HUDEP-2 (cell line): ENCODE measurements around the gene DCTPP1.
A peak's percentile ranks its signal among the peaks of the same experiment; 100 is the strongest.
"Not testable (repeated sequence)": the region's sequence is repeated elsewhere in the genome, so short reads cannot be mapped to it uniquely, and the experiment has no call there.

Source experiments
- DNase-seq, 76 experiments: peaks; one replicate each; lab custom pipeline; 2025; ENCODE audit not compliant: unreplicated experiment in 76 of 76; lab: John Stamatoyannopoulos, UW

The DCTPP1 gene

GRCh38 chr16:30429678-30430427, at the start of gene DCTPP1:
TSS of gene DCTPP1 (minus strand) at chr16:30430030. CDS start at chr16:30429980, 50 bp downstream.
- peak in 73 of 76 experiments; percentile 72 to 99 (median 96) for DNase-seq

DNA sequence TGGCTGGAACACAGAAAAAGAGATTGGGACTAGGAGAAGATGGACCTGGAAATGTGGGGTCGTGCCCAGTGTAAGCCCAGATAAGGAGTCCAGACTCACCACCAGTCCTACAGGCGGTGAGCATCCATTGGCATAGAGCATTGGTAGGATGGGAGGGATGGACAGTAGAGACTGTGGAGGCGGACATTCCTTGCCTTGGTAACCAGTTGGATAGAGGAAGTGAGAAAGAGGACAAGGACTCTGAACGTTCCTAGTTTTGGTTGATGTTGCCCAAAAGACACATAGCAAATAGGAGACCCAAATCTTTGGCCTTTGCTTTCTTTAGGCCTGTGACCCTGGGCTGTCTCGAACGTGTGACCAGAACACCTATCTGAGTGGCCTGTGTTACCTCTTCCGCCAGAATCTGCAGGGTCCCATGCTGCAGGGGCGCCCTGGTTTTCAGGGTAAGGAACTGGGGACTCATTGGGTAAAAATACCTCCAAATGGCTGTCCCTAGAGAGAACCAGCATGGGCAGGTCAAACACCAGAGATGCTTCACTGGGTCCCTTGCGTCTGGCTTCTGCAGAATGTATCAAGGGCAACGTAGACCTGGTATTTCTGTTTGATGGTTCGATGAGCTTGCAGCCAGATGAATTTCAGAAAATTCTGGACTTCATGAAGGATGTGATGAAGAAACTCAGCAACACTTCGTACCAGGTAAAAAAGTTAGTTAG, 49.1 kb upstream of the DCTPP1 start:
- no peak for DNase-seq

DNA sequence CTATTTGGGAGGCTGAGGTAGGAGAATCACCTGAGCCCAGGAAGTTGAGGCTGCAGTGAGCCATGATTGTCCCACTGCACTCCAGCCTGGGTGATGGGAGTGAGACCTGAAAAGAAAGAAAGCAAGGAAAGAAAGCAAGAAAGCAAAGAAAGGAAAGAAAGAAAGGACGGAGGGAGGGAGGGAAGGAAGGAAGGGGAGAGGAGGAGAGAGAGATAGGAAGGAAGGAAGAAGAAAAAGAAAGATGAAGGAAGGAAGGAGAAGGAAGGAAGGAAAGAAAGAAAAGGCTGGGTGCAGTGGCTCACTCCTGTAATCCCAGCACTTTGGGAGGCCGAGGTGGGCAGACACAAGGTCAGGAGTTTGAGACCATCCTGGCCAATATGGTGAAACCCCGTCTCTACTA, 47.9 kb upstream of the DCTPP1 start:
- not testable (repeated sequence) for DNase-seq

DNA sequence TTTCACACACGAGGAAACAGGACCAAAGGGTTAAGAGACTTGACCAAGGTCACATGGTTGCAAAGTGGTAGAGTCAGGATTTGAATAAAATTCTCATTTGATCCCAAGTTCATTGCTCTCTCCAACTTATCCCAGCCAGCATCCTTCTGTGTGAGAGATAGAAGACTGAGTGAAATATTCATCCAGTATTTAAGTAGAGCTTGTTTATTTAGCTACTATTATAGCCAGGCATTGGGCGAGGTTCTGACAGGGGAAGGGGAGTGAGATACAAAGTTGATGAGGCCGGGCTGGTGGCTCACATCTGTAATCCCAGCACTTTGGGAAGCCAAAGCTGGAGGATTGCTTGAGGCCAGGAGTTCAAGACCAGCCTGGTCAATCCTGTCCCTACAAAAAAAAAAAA, 47.2 kb upstream of the DCTPP1 start:
- DNase-seq = no peak

DNA sequence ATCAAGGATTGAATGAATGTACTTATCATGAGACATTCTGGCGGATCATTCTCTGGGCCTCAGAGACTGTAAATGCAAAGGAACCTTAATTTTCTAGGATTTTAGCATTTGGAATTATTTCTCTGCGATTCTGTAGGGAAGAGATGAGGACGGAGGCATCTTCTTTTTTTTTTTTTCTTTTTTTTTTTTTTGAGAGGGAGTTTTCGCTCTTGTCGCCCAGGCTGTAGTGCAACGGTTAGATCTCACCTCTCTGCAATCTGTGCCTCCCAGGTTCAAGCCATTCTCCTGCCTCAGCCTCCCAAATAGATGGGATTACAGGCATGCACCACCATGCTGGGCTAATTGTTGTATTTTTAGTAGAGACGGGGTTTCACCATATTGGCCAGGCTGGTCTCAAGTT, 44.9 kb upstream of the DCTPP1 start:
- DNase-seq = no peak

GRCh38 chr16:30474074-30474452, 44.2 kb upstream of the DCTPP1 start:
- DNase-seq = no peak

DNA sequence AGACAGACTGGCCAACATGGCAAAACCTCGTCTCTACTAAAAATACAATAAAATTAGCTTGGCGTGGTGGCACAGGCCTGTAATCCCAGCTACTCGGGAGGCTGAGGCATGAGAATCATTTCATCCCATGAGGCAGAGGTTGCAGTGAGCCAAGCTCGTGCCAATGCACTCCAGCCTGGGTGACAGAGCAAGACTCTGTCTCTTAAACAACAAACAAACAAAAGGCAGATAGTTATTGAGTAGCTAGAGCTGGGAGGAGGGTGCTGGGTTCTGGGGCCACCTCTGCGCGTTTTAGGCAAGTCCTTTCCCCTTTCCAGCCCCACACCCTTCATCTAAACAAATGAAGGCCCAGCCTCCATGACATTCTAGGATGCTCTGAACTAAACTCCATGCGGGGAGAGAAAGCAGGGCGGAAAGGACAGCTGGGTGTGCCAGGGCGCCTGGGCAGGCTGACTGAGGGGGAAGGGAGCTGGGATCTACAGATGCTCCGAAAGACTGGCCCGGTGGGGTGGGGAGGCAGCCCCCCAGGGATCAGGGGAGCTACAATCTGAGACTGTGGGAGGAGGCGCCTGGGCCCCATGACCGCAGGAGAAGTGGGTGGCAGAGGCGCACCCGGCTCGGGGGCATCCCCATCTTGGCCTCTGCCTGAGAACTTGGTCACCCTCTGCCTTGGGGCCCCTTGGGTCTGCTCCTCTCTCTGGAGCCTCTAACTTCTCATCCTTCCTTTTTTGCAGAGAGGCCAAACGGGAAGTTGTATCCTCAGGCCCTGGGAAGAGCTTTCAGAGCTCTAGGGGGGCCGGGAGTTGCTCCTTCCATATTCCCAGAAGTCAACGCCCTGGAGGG, 43.6 kb upstream of the DCTPP1 start:
- DNase-seq = no peak

DNA sequence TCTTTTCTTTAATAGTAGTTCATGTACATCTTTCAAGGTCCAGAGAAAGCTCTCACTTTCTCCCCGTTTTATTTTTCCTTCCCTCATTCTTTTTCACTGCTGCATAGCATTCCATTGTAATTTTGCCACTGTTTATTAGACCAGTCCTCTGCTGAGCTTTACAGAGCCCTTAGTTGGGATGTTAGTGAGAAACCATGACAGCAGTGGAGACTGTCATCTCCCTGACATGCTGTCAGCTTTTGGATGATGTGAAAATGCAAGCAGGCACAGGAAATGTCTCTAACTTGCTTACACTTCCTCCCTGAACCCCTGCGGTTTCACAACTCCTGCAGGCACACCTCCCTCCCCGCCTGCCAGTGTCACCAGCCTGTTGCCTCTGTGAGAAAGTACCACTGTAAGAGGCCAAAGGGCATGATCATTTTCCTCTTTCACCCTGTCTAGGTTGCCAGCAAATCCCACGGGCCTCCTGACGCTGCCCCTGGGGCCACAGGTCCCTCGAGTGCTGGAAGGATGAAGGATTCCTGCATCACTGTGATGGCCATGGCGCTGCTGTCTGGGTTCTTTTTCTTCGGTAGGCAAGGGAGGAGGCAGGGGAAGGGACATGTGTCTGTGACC, 42.6 kb upstream of the DCTPP1 start, which contains the start of gene ITGAL:
Gene ITGAL (plus strand): TSS at position 415 of the 615 bp plus-strand sequence. CDS start 96 bp downstream, at position 511.
- DNase-seq = no peak

DNA sequence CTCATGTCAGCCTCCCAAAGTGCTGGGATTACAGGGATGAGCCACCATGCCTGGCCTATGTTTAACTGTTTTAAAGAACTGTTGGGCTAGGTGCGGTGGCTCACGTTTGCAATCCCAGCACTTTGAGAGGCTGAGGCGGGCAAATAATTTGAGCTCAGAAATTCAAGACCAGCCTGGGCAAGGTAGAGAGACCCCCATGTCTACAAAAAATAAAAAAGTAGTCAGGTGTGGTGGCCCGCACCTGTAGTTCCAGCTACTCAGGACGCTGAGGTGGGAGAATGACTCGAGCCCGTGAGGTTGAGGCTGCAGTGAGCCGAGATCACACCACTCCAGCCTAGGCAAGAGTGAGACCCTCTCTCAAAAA, 40.8 kb upstream of the DCTPP1 start:
- DNase-seq = no peak

DNA sequence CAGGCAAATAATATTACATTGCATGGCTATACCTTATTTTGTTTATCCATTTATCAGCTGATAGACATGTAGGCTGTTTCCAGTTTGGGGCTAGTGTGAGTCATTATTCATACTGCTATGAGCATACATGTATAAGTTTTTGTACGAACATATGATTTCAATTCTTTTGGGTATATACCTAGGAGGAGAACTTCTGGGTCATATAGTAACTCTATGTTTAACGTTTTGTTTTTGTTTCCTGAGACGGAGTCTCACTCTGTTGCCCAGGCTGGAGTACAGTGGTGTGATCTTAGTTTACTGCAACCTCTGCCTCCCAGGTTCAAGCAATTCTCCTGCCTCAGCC, 40.3 kb upstream of the DCTPP1 start:
- DNase-seq = no peak

DNA sequence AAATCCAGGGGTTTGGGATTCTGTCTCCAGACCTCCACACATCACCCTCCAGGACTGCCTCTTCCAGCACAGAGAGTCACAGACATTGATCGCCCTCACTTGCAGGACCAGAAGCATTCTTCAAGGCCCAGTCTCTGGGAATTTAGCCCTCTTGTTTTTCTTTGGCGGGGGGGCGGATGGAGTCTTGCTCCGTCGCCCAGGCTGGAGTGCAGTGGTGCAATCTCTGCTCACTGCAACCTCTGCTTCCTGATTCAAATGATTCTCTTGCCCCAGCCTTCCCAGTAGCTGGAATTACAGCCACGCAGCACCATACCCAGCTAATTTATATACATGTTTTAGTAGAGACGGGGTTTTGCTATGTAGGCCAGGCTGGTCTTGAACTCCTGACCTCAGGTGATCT, 34.2 kb upstream of the DCTPP1 start:
- no peak for DNase-seq

- not testable (repeated sequence) for DNase-seq
Observed at GRCh38 chr16:30461426-30461825, 31.6 kb upstream of the DCTPP1 start.

GRCh38 chr16:30459456-30459855, 29.6 kb upstream of the DCTPP1 start:
- DNase-seq = no peak

DNA sequence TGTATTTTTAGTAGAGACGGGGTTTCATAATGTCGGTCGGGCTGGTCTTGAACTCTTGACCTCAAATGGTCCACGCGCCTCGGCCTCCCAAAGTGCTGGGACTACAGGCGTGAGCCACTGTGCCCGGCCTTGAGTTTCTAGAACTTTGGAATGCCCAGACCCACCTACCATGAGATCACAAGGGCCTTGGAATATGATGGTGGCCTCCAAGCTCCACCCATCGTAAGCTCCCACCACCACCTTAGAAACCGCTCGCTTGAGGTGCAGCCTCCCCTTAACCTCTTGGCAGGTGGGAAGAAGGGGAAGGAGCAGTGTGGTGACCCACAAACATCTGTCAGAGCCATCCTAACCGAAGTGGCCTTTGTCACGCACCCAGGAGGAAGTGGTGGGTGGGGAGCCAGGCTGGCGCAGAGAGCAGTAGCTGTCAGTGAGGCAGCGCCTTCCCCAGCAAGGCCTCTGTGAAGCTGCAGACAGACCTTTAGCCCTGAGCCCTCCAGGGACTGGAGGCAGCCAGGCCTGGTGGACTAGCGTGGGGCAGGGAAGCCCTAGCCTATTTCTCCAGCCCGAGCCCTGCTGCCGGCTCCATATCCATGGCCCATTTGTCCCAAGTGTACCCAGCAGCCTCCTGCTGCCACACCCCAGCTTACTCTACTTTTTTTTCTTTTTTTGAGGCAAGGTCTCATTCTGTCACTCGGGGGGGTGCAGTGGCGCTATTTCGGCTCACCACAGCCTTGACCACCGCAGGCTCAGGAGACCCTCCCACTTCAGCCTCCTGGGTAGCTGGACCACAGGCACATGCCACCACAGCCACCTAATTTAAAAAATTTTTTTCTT, 28.9 kb upstream of the DCTPP1 start:
- DNase-seq = peak in 4 of 76 experiments; percentile 10 to 30 (median 16)

- DNase-seq = no peak
Observed at GRCh38 chr16:30457743-30458560, 28.1 kb upstream of the DCTPP1 start.

DNA sequence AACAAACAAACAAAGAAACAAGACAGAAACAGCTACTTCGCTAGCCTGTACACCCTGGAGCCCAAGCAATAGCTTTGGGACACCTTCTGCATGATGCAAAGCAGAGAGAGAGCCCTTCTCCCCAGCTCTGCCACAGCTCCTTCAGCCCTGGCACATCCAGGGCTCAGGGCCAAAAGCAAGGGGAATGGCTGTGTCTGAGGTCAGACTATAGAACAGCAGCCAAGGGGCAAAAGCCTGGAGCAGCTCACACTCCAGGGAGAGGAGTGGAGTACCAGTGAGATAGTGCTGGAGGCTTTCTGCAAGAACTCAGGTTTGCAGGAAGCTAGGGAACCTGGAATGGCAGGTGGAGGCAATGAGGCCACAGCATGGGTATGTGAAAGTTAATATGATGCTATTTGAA, 27.4 kb upstream of the DCTPP1 start:
- DNase-seq = peak in 2 of 76 experiments; percentile 10 to 11

DNA sequence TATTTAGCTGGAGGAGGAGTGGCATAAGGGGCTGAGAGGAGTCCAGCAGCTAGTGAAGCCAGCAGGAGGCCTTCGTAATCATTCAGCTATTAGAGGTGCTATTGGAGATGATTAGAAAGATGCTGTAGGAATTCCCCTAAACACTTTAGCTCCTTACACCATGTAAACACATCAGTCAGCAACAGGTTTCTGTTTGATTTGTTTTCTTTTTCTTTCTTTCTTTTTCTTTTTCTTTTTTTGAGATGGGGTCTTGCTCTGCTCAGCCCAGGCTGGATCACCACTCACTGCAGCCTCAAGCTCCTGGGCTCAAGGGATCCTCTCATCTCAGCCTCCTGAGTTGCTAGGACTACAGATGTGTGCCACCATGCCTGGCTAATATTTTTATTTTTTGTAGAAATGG, 26.5 kb upstream of the DCTPP1 start:
- no peak for DNase-seq

DNA sequence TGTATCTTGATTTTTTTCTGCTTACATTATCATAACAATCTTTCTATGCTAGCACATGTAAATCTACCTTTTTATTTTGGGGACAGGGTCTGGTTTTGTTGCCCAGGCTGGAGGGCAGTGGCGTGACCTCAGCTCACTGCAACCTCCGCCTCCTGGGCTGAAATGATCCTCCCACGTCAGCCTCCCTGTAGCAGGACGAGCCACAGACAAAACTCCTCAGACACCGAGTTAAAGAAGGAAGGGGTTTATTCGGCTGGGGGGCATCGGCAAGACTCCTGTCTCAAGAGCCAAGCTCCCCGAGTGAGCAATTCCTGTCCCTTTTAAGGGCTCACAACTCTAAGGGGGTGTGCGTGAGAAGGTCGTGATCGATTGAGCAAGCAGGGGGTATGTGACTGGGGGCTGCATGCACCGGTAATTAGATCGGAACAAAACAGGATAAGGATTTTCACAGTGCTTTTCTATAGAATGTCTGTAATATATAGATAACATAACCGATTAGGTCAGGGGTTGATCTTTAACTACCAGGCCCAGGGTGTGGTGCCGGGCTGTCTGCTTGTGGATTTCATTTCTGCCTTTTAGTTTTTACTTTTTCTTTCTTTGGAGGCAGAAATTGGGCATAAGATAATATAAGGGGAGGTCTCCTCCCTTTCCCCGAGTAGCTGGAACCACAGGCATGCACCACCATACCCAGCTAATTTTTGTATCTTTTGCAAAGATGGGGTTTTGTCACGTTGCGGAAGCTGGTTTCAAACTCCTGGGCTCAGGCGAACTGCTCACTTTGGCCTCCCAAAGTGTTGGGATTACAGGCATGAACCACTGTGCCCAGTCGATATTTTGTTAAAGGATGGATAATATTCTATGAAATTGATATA, 23.1 kb upstream of the DCTPP1 start:
- DNase-seq = peak in 37 of 76 experiments; percentile 10 to 77 (median 41)
